NOMO-1 (cell line): ENCODE data around the gene DIS3L2.

Experiments used
- DNase-seq, 2 experiments: peaks; one replicate each; lab custom pipeline; 2025; ENCODE audit not compliant: unreplicated experiment in 2 of 2; lab: John Stamatoyannopoulos, UW

The DIS3L2 gene

GRCh38 chr2:232219496-232219870 lies 258.0 kb downstream of the DIS3L2 start:
- peak; percentile 5 to 38 for DNase-seq

DNA sequence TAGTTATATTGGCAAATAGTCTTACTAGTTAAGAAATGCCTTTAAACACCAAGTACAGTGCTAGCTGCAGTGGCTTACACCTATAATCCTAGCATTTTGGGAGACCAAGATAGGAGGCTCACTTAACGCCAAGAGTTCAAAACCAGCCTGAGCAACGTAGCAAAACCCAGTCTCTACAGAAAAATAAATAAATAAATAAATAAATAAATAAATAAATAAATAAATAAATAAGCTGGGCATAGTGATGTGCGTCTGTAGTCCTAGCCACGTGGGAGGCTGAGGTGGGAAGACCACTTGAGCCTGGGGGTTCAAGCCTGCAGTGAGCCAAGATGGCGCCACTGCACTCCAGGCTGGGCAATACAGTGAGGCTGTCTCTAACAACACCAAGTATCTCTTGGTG lies 258.4 kb downstream of the DIS3L2 start:
- DNase-seq = no peak

GRCh38 chr2:232225429-232225828 lies 263.9 kb downstream of the DIS3L2 start:
- no peak for DNase-seq

GRCh38 chr2:232225895-232226294 lies 264.4 kb downstream of the DIS3L2 start:
- DNase-seq = no peak

GRCh38 chr2:232228332-232228731 lies 266.8 kb downstream of the DIS3L2 start:
- DNase-seq = no peak

DNA sequence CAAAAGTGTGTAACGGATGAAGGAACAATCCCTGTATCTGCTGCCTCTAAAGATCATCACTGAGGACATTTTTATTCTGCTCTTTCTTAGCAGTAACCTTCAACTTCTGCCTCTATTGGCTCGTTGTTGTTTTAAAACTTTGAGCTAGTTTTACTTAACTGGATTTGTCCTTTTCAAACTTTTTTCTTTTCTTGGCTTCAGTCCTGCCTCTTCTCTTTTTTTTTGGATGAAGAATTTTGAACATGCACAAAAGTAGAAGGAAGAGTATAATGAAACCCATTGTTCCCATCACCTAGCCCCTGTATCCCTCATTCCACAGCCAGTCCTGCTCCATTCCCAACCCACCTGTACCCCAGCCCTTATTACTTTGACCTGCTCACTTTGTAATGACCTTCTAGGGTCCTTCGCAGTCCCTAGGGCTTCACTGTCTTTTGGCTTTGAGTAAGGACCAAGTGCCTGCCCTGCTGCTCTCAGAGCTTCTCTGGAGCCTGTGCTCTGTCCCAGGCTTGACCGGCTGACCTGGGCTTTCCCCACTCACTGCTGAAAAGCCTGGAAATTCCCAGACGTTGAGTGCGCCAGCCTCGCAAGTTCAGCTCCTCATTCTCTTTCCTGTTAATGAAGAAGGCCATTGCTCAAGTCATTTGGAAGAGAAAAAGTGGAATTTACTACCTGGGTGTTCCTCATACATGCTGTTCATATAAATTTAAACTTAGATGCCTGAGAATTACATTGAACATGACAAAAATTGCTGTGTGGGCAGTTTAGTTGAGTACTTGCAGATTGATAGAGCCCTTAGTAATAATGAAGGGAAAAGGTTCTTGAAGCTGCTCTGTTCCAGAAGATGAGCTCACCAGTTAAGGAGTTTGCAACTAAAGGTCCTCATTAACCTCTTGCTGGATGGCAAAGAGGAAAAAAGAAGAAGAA lies 267.7 kb downstream of the DIS3L2 start:
- DNase-seq = no peak

DNA sequence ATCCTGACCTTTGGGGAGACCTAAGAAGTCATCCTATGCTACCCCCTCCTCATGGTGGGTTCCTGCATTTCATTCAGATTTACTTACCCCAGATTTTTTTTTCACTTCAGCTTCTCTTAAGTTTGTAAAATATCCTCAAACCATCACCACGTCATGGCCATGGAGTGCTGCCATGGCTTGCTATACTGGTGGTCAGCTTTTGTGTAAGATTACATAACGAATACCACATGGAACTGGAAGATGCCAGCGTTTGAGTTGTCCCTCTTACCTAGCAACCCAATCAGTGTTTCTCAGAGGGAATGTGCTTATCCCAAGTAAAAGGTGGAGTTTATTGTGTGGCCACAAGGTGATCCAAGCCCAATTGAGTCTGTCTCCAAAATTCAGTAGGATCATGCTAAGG lies 268.4 kb downstream of the DIS3L2 start:
- no peak for DNase-seq

DNA sequence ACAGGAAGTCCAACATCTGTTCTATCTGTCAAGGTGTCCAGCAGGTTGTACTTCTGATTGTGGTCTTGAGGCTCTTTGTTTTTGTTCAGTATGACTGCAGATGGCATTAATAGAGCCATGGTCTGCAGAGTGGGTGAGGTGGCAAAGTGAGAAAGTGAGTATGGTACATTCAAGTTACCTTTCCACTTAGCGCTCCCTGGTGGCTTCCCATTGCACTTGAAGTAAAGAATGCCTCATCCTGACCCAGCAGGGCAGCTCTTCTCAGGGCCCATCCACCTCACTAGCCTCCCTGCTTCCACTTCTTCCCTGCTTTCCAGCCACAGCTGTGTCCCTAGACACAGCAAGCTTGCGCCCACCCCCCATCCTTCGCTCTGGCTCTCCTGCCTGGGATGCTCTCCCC lies 269.0 kb downstream of the DIS3L2 start:
- no peak for DNase-seq

DNA sequence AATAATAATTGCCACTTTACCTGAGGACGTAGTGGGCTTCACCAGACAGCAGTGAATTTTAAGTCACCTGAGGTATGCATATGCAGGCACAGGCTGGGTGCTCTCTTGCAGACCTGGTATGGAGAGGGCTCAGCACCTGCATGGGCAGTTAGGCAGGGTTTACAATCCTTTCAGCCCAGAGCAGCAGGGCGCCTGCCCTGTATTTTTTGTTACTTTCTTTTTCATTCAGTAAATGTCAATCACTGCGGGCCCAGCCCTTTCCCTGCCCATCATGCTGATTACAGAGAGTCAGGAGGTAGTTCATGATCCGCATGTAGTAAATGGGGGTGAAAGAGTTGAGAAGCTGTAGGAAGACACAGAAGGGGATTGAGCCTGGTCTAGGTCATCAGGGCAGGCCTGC lies 270.0 kb downstream of the DIS3L2 start:
- no peak for DNase-seq

DNA sequence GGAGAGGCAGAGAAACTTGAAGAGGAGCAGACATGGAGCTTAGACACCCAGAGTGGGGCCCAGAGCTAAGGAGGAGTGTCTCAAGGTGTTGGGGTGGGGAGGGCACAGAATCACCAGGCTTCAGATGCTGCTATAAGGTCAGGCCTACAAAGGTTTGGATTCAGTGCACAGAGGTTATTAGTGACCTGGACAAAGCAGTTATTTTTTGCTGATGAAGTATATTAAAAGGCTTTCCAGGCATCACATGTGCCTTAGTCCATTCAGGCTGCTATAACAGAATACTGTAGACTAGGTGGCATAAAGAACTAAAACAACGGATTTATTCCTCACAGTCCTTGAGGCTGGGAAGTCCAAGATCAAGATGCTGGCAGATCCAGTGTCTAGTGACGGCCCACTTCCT lies 271.4 kb downstream of the DIS3L2 start:
- DNase-seq = no peak

GRCh38 chr2:232234922-232235615 lies 273.6 kb downstream of the DIS3L2 start:
- no peak for DNase-seq

GRCh38 chr2:232235716-232236115 lies 274.2 kb downstream of the DIS3L2 start:
- no peak for DNase-seq

- DNase-seq = no peak
Measured at GRCh38 chr2:232236200-232236599, 274.7 kb downstream of the DIS3L2 start.

- no peak for DNase-seq
Measured at GRCh38 chr2:232237464-232237863, 276.0 kb downstream of the DIS3L2 start.

- DNase-seq = no peak
Measured at GRCh38 chr2:232238108-232238507, 276.6 kb downstream of the DIS3L2 start.

DNA sequence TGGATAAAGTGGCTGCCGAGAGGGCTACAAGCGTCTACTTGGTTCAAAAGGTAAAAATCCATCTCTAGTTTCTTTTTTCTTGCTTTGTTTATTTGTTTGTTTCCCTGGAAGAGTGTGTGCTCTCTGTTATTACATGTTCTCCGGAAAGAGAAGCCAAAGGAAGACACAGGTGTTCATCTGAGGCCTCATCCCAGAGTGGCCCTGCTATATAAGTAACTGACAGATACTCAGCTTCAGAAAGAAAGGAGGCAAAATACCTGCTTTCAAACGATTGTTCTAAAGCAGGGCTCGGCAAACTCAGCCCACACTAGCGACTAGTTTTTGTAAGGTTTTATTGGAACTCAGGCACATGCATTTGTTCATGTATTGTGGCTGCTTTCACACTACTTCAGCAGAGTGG lies 277.1 kb downstream of the DIS3L2 start:
- no peak for DNase-seq

DNA sequence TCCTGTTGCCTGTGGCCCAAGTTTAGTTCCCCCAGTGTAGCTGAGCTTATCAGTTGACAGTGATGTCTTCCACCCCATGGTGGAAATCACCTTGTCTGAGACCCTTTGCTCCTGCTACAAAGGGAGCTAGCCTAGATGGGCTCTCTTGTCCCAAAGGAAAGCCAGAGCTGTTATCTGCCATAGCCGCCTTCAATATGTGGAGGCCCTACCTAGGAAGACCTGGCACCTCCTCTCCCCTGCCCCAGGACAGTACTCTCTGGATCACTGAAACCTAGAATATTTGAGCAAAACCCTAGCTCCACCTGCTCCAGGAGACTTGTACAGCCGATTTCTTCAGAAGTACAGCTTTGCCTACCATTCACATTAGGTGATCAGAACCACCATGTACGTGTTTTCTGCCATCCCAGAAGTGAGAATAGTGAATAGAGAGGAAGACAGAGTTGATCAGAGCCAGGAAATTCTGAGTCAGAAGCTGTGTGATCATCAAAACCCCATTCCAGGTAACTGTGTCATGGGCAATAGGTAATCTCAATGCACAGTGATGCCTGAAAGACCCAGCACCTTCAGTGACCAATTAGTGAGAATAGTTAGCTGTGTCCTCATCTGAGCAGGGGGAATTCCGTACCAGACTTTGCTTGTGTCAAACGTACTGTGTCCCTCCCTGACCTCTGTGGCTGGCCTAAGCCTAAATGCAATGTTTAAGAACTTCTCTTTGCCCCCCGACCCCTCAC lies 278.6 kb downstream of the DIS3L2 start:
- no peak for DNase-seq

DNA sequence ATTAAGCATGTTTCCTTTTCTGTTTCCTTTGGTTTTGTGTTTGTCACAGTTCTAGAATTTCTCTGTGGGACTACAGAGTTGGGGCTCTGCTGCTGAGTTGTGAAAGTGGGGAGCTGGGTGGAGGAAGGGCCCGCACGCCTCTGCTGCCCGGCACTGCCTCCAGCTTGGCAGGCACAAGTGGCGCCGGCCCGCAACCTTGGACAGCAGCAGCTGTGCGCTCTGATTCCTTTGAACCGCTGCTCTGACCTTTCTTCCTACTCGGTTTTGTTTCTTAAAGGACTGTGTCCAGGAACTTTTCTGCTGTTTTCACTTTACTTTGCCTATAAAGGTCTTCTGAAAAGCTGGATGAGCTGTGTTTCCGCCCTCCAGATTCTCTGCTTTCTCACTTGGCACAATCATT lies 279.4 kb downstream of the DIS3L2 start:
- no peak for DNase-seq

- no peak for DNase-seq
Measured at GRCh38 chr2:232242316-232242715, 280.8 kb downstream of the DIS3L2 start.

GRCh38 chr2:232245111-232245510 lies 283.6 kb downstream of the DIS3L2 start:
- no peak for DNase-seq

DNA sequence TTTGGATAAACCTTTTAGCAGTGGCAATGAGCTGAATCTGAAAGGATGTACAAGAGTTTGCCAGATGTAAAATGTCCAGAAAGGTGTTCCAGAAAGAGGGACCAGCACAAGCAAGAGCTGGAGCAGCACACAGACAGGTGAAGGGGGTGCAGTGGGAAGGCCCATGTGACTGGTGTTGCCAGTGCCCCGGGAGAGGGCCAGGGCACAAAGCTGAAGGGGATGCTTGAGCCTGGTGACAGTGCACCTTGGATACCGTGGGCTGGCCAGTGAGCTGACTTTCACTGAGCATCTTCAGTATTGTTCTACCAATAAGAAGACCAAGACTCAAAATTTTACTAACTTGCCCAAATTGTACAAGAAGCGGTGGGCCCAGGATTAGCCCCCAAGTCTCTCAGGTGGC lies 284.7 kb downstream of the DIS3L2 start:
- DNase-seq = no peak
